Activated naive CD4-positive, alpha-beta T cell treated with anti-CD3 and anti-CD28 coated beads, Interleukin-2, amount 50 U/mL, for 24 hours (primary cell): ENCODE data around the gene SH3GL3.

ENCODE experiments used
- H3K27ac Mint-ChIP-seq: one replicate; pipeline ENCODE4 v1.8.0; 2021; ENCODE audit warnings: mild to moderate bottlenecking, mixed read lengths
- H3K27me3 Mint-ChIP-seq: one replicate; pipeline ENCODE4 v1.8.0; 2021; ENCODE audit warnings: mixed read lengths
- H3K36me3 Mint-ChIP-seq: one replicate; pipeline ENCODE4 v1.8.0; 2021; ENCODE audit warnings: mixed read lengths
- H3K4me1 Mint-ChIP-seq: one replicate; pipeline ENCODE4 v1.8.0; 2021; ENCODE audit warnings: mixed read lengths
- H3K4me3 Mint-ChIP-seq: one replicate; pipeline ENCODE4 v1.8.0; 2021; ENCODE audit warnings: mild to moderate bottlenecking, mixed read lengths
- H3K9me3 Mint-ChIP-seq: one replicate; pipeline ENCODE4 v1.8.0; 2021; ENCODE audit warnings: mixed read lengths

The SH3GL3 gene

DNA sequence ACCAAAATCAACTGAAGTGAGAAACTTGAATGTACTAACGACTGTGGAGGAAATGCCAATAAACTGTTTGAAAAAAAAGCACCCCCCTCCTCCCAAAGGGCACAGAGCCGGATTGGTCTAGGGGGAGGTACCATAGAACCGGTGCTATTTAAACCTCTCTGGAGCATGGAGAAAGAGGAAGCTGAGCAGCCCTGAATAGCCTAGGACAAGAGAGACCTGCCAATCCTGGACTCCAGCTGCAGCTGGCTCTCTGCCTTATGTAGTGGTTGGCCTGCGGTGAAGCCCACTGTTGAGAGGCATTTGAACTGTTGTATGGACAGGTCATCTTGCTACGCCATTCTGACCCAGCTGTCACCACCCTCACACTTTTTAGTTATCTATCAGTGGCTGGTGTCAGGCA lies 1.5 kb upstream of the SH3GL3 start:
- no peaks in the 10 kb centered on the region for H3K9me3 Mint-ChIP-seq

DNA sequence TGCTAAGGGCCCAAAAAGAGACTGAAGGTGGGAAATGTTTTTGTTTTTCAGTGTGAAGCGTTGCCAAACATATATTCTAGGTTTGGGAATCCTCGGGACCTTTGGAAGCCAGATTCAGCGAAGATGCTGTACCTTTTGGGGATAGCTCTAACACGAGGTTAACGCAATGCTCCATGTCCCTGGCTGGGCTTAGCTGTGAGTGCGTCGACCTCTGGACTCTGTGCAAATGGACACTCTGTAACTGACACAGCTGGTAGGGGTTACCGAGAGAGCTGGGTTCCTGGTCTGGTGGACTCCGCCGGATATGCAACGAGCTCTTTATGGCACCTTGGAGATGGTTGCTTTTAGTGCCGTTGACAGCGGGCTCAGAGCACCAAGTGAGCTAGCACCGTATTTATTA lies 724 bp upstream of the SH3GL3 start:
- Mint-ChIP-seq H3K27ac (no peak overlapping the region), H3K9me3 (no peaks in the 10 kb centered on the region), H3K4me3 (no peak overlapping the region), H3K27me3 (peaks cover 32% of the 10 kb centered on the region), H3K36me3 (no peaks in the 10 kb centered on the region), H3K4me1 (peaks cover 6% of the 10 kb centered on the region)

More for the DNA sequence above, 1.5 kb upstream of the SH3GL3 start:
- H3K4me3 Mint-ChIP-seq: no peak overlapping the region
- no peak overlapping the region for H3K27ac Mint-ChIP-seq
- no peaks in the 10 kb centered on the region for H3K36me3 Mint-ChIP-seq
- H3K4me1 Mint-ChIP-seq: peaks cover 6% of the 10 kb centered on the region
- peaks cover 32% of the 10 kb centered on the region for H3K27me3 Mint-ChIP-seq

DNA sequence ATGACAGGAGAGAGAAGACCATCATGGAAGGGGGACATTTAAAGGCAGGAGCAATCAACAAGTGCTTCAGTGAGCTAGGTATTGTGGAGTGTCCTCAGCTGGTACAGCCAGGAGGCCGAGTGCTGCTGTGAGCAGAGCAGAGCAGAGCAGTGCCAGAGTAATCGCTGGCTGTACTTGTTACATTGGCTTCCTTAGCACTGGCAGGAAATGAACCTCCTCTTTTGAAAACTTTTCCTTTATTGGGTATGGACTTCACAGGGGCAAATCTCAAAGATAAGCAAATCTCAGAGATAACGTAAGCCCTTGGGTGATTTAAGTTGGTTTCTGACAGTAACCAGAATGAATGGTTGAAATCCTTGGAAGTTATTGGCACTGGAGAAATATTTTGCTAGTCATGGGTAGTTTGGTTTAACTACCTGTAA lies 2.1 kb downstream of the SH3GL3 start:
- no peak overlapping the region for H3K27ac Mint-ChIP-seq
- H3K27me3 Mint-ChIP-seq: peaks cover 27% of the 10 kb centered on the region
- H3K4me3 Mint-ChIP-seq: no peak overlapping the region
- peaks cover 6% of the 10 kb centered on the region for H3K4me1 Mint-ChIP-seq
- no peaks in the 10 kb centered on the region for H3K9me3 Mint-ChIP-seq
- H3K36me3 Mint-ChIP-seq: no peaks in the 10 kb centered on the region

DNA sequence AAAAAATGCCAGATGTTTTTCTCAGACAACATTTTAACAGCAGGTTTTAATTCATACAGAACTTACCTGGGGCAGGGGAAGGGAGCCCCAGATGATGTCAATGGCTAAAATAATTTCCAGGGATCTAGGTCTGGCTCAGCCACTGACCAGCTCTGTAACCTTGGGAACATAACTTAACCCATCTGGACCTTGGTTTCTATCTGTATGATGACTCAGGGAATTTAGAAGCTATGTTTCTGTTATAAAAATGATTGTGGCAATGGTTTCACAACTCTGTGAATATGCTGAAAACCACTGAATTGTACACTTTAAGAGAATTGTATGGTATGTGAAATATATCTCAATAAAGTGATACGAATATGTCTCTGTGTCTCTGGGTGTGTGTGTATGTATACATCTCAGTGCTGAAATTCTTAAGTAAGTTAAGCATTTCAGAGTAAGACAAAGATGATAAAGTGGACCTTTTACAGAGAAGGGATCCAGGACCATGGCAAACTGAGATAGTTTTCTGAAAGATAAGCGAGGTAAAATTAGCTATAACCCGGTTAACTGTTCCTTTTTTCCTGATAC lies 2.9 kb downstream of the SH3GL3 start:
- H3K36me3 Mint-ChIP-seq: no peaks in the 10 kb centered on the region

DNA sequence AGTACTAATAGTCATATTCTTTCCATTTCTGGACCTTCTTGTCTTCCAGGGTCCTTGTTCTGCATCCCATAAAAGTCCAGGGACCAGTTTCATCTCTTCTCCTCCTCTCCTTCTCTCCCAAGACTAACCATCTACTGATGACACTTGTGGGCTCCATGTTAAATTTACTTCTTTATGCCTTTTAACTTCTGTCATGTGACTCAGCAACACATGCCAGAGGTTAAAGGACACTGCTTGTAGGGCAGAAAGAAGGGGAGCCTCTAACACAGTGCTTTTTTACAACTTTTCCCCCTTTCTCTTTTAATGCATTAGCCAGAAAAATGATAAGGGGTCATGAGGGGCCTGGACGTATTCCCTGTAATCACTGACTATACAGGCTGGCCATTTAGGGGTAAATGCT lies 10.0 kb downstream of the SH3GL3 start:
- Mint-ChIP-seq H3K36me3 (no peaks in the 10 kb centered on the region), H3K27ac (no peak overlapping the region), H3K4me1 (no peaks in the 10 kb centered on the region), H3K4me3 (no peak overlapping the region), H3K27me3 (peaks cover 10% of the 10 kb centered on the region), H3K9me3 (no peaks in the 10 kb centered on the region)

More for the DNA sequence above, 2.9 kb downstream of the SH3GL3 start:
- H3K9me3 Mint-ChIP-seq: no peaks in the 10 kb centered on the region
- H3K4me3 Mint-ChIP-seq: no peak overlapping the region
- H3K27ac Mint-ChIP-seq: no peak overlapping the region
- peaks cover 6% of the 10 kb centered on the region for H3K4me1 Mint-ChIP-seq
- H3K27me3 Mint-ChIP-seq: peaks cover 27% of the 10 kb centered on the region

DNA sequence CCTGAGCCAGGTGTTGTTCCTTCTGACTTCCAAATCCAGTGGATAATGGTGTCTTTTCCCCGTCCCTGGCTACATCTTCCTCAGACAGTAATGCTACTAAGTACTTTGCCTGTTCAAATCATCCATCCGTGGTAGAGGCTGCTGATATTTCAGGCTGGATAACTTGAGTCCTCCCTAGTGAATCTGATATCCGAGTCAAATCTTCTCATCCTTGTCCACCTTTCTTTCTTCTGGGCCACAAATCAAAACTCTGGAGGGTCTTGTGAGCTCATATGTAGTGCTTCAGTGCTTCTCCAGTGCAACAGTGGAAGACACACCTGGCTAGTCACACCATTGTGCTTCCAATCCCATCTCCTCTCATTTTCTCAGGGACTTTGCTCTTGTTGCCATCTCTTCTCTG lies 11.2 kb downstream of the SH3GL3 start:
- no peaks in the 10 kb centered on the region for H3K36me3 Mint-ChIP-seq

DNA sequence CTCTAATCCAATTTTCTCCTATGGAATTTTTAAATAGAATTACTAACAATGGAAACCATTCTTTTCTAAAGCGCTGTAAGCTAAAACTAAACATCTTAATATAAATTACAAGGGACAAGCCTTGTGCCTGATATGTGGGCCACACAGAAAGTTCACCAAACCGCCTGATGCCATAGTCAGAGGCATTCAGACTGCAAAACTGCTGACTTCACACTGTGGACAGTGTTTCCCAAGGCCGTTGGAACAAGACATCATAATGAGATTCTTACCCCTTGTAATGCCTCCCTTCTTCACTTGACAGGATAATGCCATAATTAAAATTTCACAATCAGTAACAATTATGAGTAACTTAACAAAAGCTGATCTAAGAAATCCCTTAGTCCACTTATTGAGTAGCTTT lies 14.9 kb downstream of the SH3GL3 start:
- Mint-ChIP-seq H3K4me3 (no peak overlapping the region), H3K9me3 (no peaks in the 10 kb centered on the region), H3K27ac (no peak overlapping the region), H3K36me3 (no peaks in the 10 kb centered on the region), H3K4me1 (no peaks in the 10 kb centered on the region), H3K27me3 (peaks cover 13% of the 10 kb centered on the region)

More for the DNA sequence above, 11.2 kb downstream of the SH3GL3 start:
- Mint-ChIP-seq H3K4me3 (no peak overlapping the region), H3K27ac (no peak overlapping the region), H3K9me3 (no peaks in the 10 kb centered on the region), H3K4me1 (no peaks in the 10 kb centered on the region), H3K27me3 (peaks cover 10% of the 10 kb centered on the region)

DNA sequence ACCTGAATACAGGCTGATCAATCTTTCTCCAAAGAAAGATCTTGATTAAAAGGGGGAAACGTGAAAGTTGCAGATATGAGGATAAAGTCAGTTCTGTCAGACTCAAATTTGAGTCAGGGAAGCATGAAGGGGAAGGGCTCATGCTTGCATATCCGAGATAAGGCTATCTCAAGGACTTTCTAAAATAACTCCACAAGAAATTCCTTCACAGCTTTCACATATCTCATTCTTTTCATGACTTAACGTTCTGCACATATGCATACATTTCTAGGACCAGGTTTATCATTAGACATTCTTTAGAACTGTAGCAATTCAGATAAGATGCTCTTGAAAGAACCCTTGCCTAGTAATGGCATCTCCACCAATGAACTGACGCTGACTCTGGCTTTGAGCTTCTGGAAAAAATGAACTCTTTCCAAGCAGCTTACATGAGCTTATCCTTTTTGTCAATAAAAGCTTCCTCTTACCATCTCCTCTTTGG lies 15.9 kb downstream of the SH3GL3 start:
- Mint-ChIP-seq H3K9me3 (no peaks in the 10 kb centered on the region), H3K27me3 (peaks cover 12% of the 10 kb centered on the region), H3K4me3 (no peak overlapping the region), H3K4me1 (no peaks in the 10 kb centered on the region), H3K27ac (no peak overlapping the region), H3K36me3 (no peaks in the 10 kb centered on the region)

DNA sequence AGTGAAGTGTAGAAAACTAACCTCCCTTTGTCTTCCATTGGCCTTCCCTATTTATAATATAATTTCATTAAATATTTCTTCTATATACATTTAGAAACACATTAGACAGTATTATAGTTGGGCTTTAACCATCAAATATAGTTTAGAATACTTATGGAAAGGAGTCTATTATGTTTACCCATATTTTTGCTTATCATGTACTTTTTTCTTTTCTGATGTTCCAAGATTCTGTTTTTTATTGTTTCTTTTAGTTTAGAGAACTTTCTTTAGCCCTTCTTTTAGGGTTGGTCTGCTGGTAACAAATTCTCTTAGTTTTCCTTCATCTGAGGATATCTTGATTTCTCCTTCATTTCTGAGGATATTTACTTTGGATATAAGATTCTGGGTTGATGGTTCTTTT lies 23.7 kb downstream of the SH3GL3 start:
- H3K27ac Mint-ChIP-seq: no peak overlapping the region
- no peak overlapping the region for H3K4me3 Mint-ChIP-seq

DNA sequence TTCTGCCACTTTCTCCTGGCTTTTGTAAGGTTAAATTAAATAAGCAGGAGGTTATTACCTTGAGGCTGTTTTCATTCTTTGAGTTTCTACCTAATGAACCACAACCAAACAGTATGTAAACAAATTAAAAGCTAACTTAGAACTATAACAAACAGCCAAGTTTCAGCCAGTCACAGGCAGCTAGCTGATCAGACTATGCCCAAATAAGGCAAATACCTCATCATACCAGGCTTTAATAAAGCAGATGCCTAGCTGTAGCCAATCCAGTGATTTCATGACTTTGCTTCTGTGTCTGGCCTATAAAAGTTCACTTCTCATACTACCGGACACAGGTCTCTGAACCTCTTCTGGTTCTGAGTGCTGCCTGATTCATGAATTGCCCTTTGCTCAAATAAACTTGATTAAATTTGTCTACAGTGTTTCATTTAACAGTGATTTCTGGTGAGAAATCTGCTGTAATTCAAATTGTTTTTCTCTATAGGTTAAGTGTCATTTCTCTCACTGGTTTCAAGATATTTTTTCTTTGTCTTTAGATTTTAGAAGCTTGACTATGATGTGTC lies 24.2 kb downstream of the SH3GL3 start:
- peaks cover 7% of the 10 kb centered on the region for H3K9me3 Mint-ChIP-seq
- H3K4me1 Mint-ChIP-seq: no peaks in the 10 kb centered on the region
- H3K27ac Mint-ChIP-seq: no peak overlapping the region
- peaks cover 17% of the 10 kb centered on the region for H3K27me3 Mint-ChIP-seq
- no peak overlapping the region for H3K4me3 Mint-ChIP-seq
- peaks cover 2% of the 10 kb centered on the region for H3K36me3 Mint-ChIP-seq

More for the DNA sequence above, 23.7 kb downstream of the SH3GL3 start:
- H3K9me3 Mint-ChIP-seq: peaks cover 7% of the 10 kb centered on the region
- H3K27me3 Mint-ChIP-seq: peaks cover 17% of the 10 kb centered on the region
- H3K4me1 Mint-ChIP-seq: no peaks in the 10 kb centered on the region
- peaks cover 2% of the 10 kb centered on the region for H3K36me3 Mint-ChIP-seq

DNA sequence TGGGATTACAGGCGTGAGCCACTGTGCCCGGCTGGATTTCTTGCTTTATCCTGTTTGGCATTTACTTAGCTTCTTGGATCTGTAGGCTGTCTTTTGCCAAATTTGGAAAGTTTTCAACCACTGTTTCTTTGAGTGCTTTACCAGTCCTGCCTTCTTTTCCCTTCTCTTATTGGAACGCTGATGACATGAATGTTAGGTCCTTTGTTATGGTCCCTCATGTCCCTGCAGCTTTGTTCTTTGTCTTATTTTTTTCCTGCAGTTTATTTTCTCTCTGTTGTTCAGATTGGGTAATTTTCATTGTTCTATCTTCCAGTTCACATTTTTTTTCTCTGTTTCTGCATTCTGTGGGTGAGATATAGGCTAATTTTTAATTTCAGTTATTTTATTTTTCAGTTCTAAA lies 25.0 kb downstream of the SH3GL3 start:
- H3K9me3 Mint-ChIP-seq: peaks cover 7% of the 10 kb centered on the region
- no peak overlapping the region for H3K4me3 Mint-ChIP-seq
- no peak overlapping the region for H3K27ac Mint-ChIP-seq
- H3K4me1 Mint-ChIP-seq: no peaks in the 10 kb centered on the region
- H3K27me3 Mint-ChIP-seq: peaks cover 17% of the 10 kb centered on the region
- peaks cover 2% of the 10 kb centered on the region for H3K36me3 Mint-ChIP-seq

DNA sequence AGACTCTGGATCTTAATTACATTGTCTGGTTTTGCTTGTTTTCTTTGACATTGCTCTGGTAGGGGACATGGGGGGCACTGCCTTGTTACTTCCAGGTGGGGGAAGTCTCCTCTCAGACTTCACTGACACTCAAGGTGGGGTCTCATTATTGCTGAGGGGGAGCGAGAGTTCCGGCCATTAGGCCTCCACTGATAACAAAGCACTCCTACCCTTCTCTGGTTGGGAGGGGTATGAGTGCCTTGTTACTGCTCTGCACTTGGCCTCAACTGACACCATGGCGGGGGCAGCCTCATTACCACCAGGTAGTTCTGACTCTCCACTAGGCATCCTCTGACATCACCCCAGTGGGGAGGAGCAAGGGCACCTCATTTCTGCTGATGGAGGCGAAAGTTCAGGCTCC lies 25.7 kb downstream of the SH3GL3 start:
- no peak overlapping the region for H3K27ac Mint-ChIP-seq
- peaks cover 7% of the 10 kb centered on the region for H3K9me3 Mint-ChIP-seq

DNA sequence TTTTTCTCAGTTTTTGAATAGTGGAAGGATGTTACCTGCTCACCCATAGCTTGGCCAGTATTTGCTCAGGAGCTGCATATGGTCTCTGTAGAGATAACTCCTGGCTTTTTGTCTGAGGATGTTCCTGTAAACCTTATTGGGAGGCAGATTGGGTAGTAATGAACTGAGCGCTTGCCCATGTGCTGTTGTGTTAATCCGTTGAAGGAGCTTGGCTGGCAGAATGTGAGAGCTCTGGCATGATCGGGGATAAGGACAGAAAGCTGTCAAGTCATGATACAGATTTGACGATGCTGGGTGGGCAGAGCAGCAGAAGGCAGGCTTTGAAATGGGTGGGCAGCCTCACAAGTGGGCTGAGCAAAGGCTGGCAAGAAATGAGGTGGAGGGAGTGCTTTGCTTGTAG lies 27.4 kb downstream of the SH3GL3 start:
- H3K27me3 Mint-ChIP-seq: peaks cover 16% of the 10 kb centered on the region
- peaks cover 2% of the 10 kb centered on the region for H3K36me3 Mint-ChIP-seq
- no peak overlapping the region for H3K4me3 Mint-ChIP-seq
- H3K27ac Mint-ChIP-seq: no peak overlapping the region
- H3K4me1 Mint-ChIP-seq: no peaks in the 10 kb centered on the region
- peaks cover 7% of the 10 kb centered on the region for H3K9me3 Mint-ChIP-seq

More for the DNA sequence above, 25.7 kb downstream of the SH3GL3 start:
- no peak overlapping the region for H3K4me3 Mint-ChIP-seq
- peaks cover 2% of the 10 kb centered on the region for H3K36me3 Mint-ChIP-seq
- H3K27me3 Mint-ChIP-seq: peaks cover 16% of the 10 kb centered on the region
- no peaks in the 10 kb centered on the region for H3K4me1 Mint-ChIP-seq

DNA sequence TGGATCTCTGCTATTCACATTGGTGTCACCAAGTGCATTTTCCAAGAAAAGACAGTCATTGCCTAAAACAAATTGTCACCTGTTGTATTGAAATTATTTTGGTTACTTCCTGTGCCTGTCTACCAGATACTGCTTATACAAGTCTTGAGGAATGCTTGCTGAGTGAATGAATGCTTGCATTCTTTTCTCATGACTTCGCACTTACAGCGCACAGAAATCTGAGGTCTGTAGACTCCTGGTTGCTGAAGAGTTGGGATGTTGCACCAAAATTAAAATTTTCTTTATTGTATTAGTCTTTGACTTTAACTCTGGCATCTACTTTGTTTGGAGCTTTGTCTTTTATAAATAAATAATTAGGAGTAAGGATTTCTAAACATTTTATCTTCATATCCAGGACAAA lies 28.4 kb downstream of the SH3GL3 start:
- H3K27ac Mint-ChIP-seq: no peak overlapping the region
- H3K27me3 Mint-ChIP-seq: peaks cover 11% of the 10 kb centered on the region
- H3K4me3 Mint-ChIP-seq: no peak overlapping the region
- H3K4me1 Mint-ChIP-seq: no peaks in the 10 kb centered on the region
- peaks cover 2% of the 10 kb centered on the region for H3K36me3 Mint-ChIP-seq
- H3K9me3 Mint-ChIP-seq: peaks cover 7% of the 10 kb centered on the region

DNA sequence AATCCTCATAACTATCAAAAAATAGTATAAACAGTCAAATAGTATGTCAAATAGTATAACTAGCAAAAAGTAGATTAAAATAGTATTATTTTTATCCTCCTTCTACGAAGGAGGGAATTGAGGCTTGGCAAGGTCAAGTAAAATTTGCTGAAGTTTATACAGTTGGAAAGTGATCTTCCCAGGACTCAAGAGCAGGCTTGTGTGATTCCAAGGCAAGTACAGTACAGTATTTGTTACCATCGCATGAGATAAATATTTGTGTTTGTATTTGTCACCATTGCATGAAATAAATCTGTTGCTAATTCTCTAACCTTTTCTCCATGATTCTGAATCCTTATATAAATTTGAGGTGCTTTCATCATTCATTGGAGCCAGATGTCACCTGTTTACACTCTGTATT lies 28.9 kb downstream of the SH3GL3 start:
- Mint-ChIP-seq H3K4me1 (no peaks in the 10 kb centered on the region), H3K27me3 (peaks cover 10% of the 10 kb centered on the region), H3K36me3 (peaks cover 2% of the 10 kb centered on the region), H3K27ac (no peak overlapping the region), H3K9me3 (peaks cover 7% of the 10 kb centered on the region), H3K4me3 (no peak overlapping the region)

DNA sequence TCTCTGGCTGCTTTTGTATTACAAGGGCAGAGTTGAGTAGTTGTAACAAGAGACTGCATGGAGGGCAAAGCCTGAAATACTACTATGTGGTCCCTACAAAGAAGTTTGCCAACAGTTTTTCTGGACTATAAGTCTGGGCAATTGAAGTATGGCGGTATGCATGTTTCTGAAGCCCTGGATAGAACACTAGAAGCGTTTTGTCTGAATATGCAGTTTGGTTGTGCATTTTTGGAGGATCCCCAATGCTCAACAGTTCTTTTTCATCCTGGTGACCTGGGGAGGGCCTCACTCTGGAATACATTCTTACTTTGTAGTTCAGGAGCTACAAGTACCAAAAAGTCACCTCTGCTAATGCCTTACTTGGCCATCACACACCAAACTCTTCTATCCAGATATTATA lies 29.6 kb downstream of the SH3GL3 start:
- H3K4me3 Mint-ChIP-seq: no peak overlapping the region
- H3K27ac Mint-ChIP-seq: no peak overlapping the region
- no peaks in the 10 kb centered on the region for H3K4me1 Mint-ChIP-seq
- H3K9me3 Mint-ChIP-seq: peaks cover 7% of the 10 kb centered on the region
- peaks cover 10% of the 10 kb centered on the region for H3K27me3 Mint-ChIP-seq
- H3K36me3 Mint-ChIP-seq: peaks cover 2% of the 10 kb centered on the region
